Non-pigmented ciliary epithelial cell (primary cell): ENCODE results near the gene HSD11B1.

Experiments
- DNase-seq: peaks from one replicate; pipeline ENCODE4 v3.0.0-alpha.2; 2010; ENCODE audit warnings: low read depth

The HSD11B1 gene

DNA sequence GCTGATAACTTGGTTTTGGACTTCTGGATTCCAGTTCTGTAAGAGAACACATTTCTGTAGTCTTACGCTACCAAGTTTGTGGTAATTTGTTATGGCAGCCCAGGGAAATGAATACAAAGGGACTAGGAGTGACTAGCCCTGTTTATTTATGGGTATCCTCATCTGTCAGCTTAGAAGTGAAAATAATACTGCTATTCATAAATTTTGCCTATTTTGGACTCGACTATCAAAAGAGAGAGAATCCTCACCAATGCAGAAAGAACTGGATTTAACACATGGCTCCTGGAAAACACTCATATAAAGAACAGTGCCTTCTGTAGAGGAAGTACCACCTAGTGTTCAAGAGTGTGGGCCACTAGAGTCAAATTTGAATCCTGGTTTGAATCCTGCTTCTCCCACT is 22.6 kb downstream of the HSD11B1 start:
- no peak for DNase-seq

DNA sequence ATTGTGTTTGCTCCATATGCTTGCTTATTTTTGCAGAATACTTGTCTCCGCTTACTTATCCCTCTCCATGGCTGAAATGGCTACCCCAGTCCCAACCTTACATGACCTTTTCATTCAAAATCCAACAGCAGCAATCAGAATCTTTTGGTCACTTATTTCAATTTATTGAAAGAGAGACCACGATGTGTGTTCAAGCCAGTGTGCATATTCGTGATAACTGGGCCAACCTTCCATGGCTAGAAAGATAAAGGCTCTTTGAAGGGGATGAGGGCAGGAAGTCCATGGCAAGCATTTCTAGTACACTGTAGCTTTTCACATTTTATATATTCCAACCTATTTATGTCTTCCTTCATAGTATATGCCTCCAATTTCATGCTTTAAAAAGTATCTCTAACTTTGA is 23.1 kb downstream of the HSD11B1 start:
- DNase-seq: no peak

DNA sequence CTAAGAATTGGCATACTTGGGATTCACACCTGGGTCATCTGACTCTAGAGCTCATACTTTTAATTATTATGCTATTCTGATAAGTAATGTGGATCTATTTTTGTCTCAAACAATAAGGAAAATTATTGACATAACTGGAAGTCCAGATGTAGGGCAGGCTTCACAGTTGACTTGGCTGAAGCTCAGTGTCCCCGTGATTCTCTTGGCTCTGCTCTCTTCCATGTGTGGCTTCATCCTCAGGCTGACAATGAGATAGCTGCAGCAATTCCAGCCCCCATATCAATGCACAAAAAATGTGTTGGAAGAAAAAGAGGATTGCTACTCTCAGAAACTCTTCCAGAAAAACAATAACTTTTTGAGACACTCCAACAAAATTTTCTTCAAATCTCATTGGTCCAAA is 23.8 kb downstream of the HSD11B1 start:
- DNase-seq: no peak

DNA sequence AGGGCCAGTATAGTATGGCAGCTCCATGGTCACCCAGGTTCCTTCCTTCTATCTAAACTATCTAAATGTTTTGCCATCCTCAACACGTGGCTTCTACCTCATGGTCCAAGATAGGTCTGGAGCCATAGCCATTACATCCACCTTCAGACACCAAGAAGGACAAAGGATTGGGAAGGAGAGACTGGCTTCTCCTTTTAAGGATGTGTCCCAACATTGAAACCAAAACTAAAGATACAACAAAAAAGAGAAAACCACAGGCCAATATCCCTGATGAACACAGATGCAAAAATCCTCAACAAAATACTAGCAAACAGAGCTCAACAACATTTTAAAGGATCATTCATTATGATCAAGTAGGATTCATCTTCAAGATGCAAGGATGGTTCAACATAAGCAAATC is 24.8 kb downstream of the HSD11B1 start:
- no peak for DNase-seq

DNA sequence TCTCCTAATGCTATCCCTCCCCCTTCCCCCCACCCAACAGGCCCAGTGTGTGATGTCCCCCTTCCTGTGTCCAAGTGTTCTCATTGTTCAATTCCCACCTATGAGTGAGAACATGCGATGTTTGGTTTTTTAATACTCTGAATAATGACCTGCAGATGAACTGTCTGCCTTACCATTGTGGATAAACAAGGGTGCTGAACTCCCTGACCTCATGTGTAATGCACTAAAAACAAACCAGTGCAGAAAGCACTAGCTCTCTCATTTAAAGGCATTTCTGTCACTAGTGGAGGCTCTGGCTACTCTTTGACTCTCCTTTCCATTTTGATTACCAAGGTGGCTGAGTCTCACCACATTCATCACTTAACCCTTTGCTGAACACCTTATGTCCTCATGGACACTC is 28.1 kb downstream of the HSD11B1 start:
- DNase-seq: no peak

DNA sequence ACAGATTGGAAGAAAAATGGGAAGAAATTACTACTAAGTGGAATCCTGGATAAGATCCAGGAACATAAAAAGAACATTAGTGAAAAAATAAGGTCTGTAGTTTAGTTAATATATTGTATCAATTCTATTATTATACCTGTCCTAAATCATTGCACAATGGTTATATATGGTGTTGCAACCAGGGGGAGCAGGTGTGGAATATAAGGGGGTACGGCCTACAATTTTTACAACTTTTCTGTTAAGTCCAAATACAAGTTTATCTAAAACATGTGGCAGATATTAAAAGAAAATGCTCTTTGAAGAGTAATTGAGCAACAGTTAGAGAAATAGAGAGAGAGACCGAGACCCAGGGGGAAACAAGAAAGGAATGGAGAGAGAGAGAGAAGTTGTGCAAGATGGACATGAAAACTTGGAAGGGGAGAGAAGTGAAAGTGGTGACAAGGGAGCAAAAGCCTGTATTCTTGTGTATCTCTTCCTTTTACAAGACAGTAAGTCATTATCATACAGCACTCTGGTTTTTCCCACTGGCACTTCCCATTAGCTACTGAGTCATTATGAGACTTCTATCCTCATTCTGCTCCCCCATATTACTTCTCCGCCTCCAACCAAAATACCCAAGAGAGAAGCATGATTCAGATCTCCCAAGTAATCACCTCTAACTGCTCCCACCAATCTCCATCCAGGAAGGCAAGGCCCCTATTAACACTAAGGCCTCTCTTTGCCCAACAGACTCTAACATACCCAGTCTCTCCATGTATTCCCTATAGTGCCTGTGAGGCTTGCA is 29.0 kb downstream of the HSD11B1 start:
- no peak for DNase-seq

DNA sequence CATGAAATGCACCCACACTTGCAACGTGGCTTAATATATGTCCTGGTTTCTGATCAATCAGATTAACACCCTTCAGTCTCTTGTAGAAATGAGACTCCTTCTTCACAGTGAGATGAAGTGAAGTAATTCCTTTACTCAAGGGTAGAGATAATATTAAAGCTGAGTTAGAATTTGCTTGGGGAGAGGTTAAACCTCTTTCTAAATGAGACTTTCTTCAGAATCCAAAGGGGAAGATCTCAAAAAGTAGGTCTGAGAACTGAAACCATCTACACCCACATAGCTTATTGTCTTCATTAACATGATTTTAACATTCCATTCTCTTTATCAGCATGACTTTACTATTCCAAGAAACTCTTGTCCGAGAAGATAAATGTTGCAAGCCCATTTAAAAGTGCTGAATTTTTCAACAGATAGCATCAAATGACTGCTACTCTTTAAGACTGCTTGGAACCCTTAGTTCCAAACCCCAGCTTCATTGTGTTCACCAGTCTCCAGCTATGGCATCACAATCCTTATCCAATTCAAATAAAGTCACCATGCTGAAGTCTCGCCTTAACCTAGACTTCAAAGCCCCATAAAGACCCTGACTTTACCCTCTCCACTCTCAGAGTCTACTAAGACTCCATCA is 32.0 kb downstream of the HSD11B1 start:
- no peak for DNase-seq

DNA sequence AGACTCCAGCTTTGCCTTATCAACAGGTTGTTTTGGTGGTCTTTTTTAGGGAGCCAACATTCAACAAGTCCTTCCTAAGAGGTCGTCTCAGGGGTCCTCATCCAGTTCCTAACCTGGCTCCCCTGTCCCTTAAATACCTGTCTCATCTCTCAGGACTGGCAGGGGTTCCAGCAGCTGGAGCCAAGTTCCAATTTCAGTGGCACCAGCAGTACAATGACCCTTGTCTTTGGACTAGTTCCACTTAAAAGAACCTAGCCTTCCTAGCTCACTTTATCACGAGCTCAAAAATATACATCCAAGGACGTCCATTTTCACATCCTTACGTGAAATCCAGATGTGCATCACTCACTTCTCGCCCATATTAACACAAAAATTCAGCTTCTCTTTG is 32.5 kb downstream of the HSD11B1 start:
- DNase-seq: no peak

DNA sequence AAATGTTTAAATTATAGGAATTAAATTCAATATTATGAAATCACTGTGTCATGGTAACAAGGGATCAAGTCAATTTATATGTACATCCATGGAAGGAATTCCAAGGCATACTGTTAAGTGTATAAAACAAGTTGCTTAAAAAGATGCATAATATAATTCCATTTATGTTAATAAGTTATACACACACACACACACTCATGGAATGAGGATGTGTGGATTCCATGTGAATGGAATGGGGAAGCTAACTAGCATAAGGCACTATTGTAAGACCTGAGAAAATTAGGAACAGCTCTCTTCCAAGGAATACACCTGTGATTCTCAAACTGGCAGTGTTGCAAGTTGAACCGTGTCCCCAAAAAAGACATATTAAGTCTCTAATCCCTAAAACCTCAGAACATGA is 33.6 kb downstream of the HSD11B1 start:
- no peak for DNase-seq

DNA sequence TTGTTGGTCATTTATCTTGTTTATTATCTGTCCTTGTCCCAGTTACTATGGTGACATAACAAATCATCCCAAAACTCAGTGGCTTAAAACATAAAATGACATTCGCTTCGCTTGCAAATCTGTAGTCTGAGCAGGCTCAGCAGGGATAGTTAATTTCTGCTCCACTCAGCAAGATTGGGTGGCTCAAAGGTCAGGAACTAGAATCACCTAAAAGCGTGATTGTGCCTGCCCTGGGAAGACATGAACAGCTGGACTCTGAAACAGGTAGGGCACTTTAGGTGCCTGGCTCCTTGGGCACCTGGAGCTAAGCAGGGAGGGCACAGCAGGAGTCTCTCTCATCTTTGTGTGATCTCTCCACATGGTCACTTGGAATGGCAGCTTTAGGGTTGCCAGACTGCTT is 36.5 kb downstream of the HSD11B1 start:
- no peak for DNase-seq

DNA sequence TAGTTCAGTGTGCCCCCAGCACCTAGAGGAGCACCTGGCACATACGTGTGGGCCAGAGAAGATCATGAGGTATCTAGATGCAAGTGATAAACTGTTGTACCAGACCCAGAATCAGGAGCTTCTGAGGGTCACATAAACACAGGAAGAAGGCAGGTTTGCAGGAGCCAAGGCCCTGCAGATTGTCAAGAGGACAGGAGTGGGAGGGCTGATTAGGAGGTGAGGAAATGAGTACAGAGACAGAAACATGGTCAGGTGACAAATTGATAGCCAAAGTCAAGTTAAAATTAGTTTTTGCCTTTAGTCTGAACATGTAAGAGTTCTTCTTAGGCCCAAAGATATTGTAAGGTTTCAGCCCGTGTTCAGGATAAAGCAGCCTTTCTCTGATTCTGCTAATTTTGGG is 37.2 kb downstream of the HSD11B1 start:
- DNase-seq: no peak

DNA sequence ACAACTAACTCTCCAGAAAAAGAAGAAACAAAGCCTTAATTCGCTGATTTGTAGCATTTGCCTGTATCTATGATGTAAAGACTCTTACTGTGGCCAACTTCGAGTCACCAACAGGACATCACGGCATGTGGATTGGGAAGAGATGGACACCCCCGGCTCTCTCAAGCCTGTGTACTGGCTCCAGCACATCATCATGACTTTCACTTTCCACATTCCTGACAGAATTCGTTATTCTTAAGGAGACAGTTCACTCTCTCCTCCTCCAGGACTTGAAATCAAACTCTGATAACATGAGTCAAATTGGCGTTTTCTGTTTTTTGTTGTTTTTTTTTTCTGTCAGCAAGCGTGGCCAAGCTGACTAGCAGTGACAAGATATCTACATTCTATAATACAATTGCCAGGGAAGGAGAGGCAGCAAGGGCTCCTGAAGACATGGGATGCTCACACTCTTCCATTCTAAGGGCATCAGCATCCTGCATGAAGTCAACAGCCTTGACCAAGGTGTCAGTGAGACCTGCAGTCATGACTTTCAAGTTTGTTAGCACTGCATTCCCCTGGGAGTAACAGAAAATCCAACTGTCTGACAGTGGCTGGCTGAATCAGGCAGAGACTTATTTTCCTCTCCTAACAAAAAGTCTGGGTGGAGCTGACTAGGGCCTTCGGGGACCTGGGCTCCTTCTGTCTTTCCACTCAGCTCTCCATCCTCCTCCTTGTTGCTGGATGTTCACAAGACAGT is 37.9 kb downstream of the HSD11B1 start:
- DNase-seq: peak; percentile 15

DNA sequence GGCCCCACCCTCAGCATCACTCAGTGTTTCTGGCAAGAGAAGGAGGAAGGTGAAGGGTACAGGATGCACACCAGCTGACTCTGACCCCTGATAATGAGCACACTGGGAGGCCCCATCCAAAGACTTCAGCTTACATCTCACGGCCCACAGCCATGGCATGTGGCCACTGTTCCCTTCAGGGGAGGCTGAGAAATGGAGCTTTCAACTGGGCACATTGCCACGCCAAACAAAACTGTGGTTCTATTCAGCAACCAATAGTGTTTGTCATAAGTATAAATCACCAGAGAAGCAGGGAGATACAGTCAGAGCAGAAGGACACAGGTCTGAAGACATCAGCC is 38.5 kb downstream of the HSD11B1 start:
- DNase-seq: peak; percentile 20

DNA sequence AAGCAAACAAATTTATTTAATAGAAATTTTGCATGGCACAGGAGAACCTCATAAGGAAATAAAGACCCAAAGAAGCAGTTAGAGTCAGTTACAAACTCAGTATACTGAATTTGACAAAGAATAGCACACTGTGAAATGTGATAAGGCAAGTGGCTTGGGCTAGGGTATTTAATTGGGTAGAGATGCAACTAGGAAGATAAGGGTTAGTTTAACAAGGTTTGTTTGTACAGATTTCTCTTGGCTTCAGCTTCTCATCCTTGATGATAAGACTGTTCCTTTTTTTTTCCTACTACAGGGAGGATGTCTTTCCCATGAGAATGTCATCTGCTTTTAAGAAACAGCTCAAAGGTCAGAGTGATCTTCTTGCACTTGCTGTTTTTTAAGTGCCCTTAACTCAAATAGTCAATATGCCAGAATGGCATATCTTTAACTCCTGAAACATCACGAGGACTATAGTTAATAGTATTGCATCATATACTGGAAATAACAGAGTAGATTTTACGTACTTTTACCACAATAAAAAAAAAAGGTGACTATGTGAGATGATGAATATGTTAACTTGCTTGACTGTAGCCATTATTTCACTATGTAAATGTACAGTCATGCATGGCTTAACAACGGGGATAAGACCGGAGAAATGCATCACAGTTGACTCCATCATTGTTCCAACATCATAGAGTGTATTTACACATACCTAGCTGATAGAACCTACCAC is 42.0 kb downstream of the HSD11B1 start:
- DNase-seq: no peak

DNA sequence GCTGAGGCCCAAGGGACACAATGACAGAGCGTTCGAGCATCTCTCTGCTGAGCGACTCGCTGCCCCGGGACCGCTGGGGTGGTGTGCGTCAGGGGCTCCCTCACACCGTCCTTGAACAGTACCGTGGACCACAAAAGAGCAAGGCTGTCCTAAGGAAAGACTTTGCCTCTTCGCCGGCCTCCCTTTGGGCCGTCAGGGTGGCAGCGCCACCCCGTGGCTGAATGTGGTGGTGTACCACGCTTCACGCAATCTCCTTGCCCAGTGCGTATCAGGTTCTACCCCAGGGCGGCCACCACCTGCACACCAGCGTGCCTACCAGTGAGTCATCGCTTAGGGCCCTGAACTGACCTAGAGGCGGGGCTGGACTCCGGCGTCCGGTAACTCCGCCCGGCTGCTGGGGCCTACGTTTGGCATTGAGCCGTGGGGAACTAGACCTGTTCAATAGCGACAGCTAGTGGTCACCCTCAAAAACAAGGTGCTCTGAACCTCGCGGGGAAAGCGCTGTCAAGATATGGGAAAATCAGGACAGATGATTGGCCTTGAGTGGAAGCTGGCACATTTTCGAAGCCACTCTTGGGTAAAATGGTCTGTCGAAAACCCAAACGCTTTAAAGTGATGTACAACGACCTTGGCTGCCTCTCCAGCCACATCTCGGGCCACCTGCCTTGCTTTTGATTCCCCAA is 43.1 kb downstream of the HSD11B1 start:
- peak; percentile 73 for DNase-seq

DNA sequence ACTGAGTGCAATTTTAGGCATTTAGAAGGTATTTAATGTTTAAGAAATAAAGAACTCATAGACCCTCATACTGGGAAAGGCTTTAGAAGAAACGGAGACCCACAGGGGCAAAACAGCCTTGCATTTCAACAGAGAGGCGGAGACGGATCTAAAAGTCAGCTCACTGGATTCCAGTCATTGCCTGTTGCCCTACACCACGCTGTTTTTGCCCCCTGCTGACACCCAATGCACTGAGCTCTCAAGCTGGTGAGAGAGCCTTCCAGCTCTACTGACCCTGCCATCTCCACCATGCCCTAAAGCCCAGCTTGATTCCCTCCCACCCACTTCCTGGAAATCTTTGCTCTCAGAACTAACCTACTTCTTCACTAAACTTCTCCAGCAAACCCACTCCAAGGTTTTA is 44.0 kb downstream of the HSD11B1 start:
- DNase-seq: no peak

DNA sequence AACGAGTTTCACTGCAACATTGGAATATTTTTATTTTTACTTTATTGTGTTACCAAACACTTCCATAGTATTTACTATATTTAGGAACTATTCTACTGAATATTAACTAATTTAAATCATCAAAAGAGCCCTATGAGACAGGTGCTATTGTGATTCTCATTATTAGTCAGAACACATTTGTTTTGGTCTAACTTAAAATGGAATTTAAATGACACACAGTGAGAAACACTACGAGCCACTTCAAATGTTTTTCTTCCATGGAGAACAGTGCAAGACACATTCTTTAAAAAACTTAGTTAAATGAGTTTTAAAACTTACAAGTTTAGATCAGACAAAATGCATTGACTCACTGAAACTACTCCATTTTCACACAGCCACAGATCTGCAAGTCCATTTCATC is 44.6 kb downstream of the HSD11B1 start:
- DNase-seq: no peak

DNA sequence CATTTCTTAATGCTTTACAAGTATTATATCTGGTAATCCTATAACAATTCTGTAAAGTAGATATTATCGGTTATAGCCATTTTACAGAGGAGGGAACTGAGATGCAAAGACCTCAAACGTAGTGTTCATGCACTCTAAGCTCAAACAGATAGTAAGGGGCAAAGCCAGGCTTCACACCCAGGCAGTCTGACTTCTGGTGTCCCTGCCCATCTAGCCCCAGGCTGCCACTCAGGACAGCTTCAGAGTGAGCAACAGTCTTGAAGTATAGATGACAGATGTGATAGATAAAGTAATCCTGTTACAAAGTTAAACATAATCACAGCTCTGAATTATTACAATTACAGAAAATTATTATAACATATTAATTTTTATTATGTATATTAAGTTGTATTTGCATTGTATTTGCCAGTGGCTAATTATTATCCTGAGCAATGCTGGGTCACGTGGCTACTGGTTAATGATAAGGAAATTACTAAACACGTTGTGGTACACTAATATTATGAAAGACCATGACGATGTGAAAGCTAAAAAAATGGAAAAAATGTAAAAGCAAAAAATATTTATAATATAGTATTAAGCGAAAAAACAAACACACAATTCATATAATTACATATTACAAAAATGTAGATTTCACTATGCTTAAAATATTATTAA is 45.2 kb downstream of the HSD11B1 start:
- DNase-seq: no peak

DNA sequence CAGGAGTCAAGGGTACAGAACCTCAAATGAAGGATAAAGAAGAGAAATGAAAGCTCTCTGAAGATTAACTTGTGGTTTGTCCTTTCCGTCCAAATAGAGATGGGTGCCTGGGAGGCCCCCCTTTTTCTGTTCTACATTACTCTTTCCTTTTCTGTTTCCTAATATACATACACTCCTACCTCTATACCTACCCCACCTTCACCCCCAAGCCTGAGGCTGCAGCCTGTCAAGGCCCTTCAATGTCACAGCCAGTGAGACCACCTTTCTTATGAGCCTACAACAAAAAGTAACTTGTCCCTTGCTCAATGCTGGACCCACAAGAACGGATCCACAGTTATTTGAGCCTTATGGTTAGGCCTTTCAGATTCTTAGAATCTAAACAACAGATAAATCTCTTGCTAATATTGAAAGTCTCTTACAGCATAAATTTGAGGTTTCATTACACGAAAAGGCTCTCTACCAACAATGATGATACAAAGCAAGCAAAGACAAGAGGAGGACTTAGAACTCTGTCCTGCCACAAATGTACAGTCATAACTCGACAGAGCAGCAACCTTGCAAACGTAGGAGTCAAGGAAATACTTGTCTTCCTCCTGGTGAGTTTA is 47.1 kb downstream of the HSD11B1 start:
- DNase-seq: no peak

DNA sequence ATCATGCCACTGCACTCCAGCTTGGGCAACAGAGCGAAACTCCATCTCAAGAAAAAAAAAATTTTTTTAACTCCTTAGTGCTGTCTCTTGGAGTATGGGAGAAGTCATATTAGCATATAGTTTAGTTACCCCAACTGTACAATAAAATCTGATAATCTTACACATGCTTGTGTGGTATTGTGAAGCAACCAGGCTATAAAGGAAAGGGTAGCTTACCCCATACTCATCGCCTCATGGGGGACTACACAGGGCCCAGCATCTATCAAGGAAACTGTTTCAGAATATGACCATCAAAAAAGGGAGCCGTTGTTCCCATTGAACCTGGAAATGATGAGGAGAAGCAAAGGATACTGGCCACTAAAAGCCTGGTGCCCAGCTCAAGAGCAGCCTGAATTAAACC is 48.2 kb downstream of the HSD11B1 start:
- DNase-seq: no peak

DNA sequence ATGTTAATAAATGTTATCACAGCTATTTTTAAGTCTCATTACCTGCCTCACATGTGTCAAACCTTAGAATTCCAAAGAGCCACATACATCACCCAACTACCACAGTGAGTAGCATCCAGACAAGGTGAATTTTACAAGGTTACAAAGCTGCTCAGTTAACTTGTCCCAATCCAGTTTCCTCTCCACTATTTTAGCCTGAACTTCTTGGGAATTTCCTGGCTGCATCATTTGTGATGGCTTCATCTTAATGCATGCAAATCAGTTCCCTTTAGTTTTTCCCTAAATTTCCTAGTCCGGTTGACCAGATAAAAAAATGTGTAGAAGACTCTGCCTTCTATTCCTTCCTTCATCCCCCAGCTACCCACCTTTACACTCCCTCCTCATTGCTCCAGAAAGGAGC is 50.6 kb downstream of the HSD11B1 start:
- no peak for DNase-seq
